Body of pancreas (tissue), 4 donors: ENCODE data around the gene MOBP.

ENCODE experiments used
- POLR2A ChIP-seq, 3 donors: fragments of 450-650 bp; IDR thresholded peaks; one replicate each; pipeline ENCODE4 v1.6.1; 2016; ENCODE audit warnings: antibody characterized with exemption in 3 of 3, mild to moderate bottlenecking in 2 of 3
- TF ChIP-seq, protein P1 (sequence below), 7 experiments: fragments of 450-650 bp in 4 of 7; fragments of 200-600 bp in 3 of 7; sonication (generic) in 3 of 7; IDR thresholded peaks; one replicate each; pipeline ENCODE4 v1.5.1; 2016 to 2019; ENCODE audit warnings: antibody characterized with exemption in 7 of 7

DNA sequence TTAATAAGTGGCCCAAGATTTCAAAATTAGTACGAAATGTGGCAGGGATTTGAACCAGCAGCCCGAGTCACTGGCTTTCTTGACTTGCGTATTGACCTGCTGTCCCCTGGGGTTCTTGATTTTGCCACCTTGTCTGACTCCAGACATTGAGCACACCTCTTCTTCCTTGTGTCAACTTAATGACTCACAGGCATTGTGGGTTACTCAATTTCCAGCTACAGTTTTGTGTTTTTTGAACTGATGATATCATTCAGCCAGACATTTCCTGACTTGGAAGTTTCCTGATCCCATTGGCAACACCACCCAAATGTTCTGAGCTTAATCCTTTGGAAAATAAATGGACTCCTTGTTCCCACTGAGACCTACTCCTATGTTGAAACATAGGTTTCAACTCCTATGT lies 64.2 kb downstream of the MOBP start:
- TF ChIP-seq, protein P1, sequence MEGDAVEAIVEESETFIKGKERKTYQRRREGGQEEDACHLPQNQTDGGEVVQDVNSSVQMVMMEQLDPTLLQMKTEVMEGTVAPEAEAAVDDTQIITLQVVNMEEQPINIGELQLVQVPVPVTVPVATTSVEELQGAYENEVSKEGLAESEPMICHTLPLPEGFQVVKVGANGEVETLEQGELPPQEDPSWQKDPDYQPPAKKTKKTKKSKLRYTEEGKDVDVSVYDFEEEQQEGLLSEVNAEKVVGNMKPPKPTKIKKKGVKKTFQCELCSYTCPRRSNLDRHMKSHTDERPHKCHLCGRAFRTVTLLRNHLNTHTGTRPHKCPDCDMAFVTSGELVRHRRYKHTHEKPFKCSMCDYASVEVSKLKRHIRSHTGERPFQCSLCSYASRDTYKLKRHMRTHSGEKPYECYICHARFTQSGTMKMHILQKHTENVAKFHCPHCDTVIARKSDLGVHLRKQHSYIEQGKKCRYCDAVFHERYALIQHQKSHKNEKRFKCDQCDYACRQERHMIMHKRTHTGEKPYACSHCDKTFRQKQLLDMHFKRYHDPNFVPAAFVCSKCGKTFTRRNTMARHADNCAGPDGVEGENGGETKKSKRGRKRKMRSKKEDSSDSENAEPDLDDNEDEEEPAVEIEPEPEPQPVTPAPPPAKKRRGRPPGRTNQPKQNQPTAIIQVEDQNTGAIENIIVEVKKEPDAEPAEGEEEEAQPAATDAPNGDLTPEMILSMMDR (IDR thresholded peaks at IDR 0.05), result no peak
- no peak for TF ChIP-seq POLR2A (IDR thresholded peaks at IDR 0.05)
